ENCODE data around the gene CCDC178. TPM values are rescaled to one million over a fixed set of nuclear protein-coding genes. Genes with fewer than 3 reads are reported as not detected.

CCDC178 gene
- total RNA-seq, 1 experiment from 2014 or later, result not detected

DNA sequence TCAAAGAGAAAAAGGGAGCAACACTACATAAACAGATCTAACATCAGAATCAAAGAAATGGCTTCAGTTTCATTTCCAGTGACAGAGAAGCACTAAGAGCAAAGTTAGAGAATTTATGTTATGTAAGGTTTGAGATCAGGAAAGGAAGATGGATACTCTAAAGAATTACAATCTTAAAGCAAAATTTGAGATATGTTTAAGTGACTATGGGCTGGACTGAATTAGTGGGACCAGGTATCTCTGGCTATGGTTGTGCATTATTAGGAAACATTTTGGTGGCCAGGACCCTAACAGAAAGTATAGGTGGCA, 208.2 kb downstream of the CCDC178 start:
- POLR2A ChIA-PET, result no interaction called here

More for the DNA sequence above, 208.2 kb downstream of the CCDC178 start:
- TF ChIP-seq POLR2A (IDR thresholded peaks at IDR 0.05; ENCODE audit: borderline replicate concordance, extremely low read depth, insufficient read depth, insufficient read length), result no peak
- TF ChIP-seq SP1 (IDR thresholded peaks at IDR 0.05; ENCODE audit: low read depth), result no peak
- no peak for TF ChIP-seq ELF1 (IDR thresholded peaks at IDR 0.05; ENCODE audit: borderline replicate concordance, low read depth)
- no peak for TF ChIP-seq YY1 (IDR thresholded peaks at IDR 0.05; ENCODE audit: extremely low read depth, insufficient replicate concordance, low read depth, low read length)
- TF ChIP-seq POLR2AphosphoS5 (IDR thresholded peaks at IDR 0.05; ENCODE audit: low read depth, low read length), result no peak
- no peak for TF ChIP-seq ATF3 (IDR thresholded peaks at IDR 0.05)
- no peak for TF ChIP-seq EZH2phosphoT487 (IDR thresholded peaks at IDR 0.05; ENCODE audit: borderline replicate concordance)
- TF ChIP-seq EZH2 (IDR thresholded peaks at IDR 0.05), result no peak
- TF ChIP-seq, protein P1, sequence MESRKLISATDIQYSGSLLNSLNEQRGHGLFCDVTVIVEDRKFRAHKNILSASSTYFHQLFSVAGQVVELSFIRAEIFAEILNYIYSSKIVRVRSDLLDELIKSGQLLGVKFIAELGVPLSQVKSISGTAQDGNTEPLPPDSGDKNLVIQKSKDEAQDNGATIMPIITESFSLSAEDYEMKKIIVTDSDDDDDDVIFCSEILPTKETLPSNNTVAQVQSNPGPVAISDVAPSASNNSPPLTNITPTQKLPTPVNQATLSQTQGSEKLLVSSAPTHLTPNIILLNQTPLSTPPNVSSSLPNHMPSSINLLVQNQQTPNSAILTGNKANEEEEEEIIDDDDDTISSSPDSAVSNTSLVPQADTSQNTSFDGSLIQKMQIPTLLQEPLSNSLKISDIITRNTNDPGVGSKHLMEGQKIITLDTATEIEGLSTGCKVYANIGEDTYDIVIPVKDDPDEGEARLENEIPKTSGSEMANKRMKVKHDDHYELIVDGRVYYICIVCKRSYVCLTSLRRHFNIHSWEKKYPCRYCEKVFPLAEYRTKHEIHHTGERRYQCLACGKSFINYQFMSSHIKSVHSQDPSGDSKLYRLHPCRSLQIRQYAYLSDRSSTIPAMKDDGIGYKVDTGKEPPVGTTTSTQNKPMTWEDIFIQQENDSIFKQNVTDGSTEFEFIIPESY (IDR thresholded peaks at IDR 0.05; ENCODE audit: extremely low read depth, insufficient replicate concordance, low read length), result no peak
- TF ChIP-seq TCF7L2 (IDR thresholded peaks at IDR 0.05; ENCODE audit: borderline replicate concordance, extremely low read depth, insufficient read depth, insufficient read length), result no peak
- no peak for TF ChIP-seq FOSL1 (IDR thresholded peaks at IDR 0.05; ENCODE audit: low read depth)
- TF ChIP-seq JUND (IDR thresholded peaks at IDR 0.05), result no peak
- no peak for TF ChIP-seq ZNF274 (IDR thresholded peaks at IDR 0.05; ENCODE audit: low read depth, low read length)
- no peak for TF ChIP-seq EGR1 (IDR thresholded peaks at IDR 0.05; ENCODE audit: low read depth)
- TF ChIP-seq SIN3A (IDR thresholded peaks at IDR 0.05; ENCODE audit: low read depth), result no peak
- no peak for TF ChIP-seq ZFX (IDR thresholded peaks at IDR 0.05)
- H3K9ac ChIP-seq (ENCODE audit: low read length), result no peak overlapping the region
- H3K9me3 ChIP-seq (ENCODE audit: control insufficient read depth in 1 of 2, insufficient read depth in 1 of 2, low read depth in 1 of 2, low read length in 2 of 2), result peaks cover 0 to 11% of the 10 kb centered on the region in 2 experiments; a peak in 1 of 4 replicates
- H3K4me2 ChIP-seq (ENCODE audit: low read length), result no peak overlapping the region
- no peaks in the 10 kb centered on the region for H3K79me2 ChIP-seq (ENCODE audit: insufficient read depth, low read length)
- ChIA-PET RAD21 (ENCODE audit: low non-redundant PET in 1 of 2, low total read pairs in 2 of 2, uncharacterized antibody in 2 of 2, unreplicated experiment in 2 of 2) (no interaction called here), CTCF (interaction anchor here (0.6 to 1.2 kb wide), 4 partner anchors 20 to 1263 kb away, joined by 3 to 8 read pairs (median 3); no protein-coding TSS in a partner anchor)
- no peaks in the 10 kb centered on the region for H4K20me1 ChIP-seq (ENCODE audit: insufficient read depth)
- intact Hi-C loops (cut with micrococcal nuclease), result loop anchor here (5.0 to 10.0 kb wide), 2 partner anchors 533 to 1555 kb away; no protein-coding TSS in a partner anchor
- DNase-seq (ENCODE audit: low read depth, low spot score) (no peak), ATAC-seq (no peak)
- no peaks in the 10 kb centered on the region for H3K4me1 ChIP-seq (ENCODE audit: control insufficient read depth in 1 of 2, insufficient read depth in 2 of 2, low read length in 2 of 2)
- H2AFZ ChIP-seq (ENCODE audit: low read depth, low read length, poor library complexity, severe bottlenecking), result no peak overlapping the region
- no peaks in the 10 kb centered on the region for H3K36me3 ChIP-seq (ENCODE audit: control insufficient read depth in 1 of 2, insufficient read depth in 2 of 2, low read length in 2 of 2)
- no peaks in the 10 kb centered on the region for H3K9me2 ChIP-seq (ENCODE audit: insufficient read depth)
- H3K27ac ChIP-seq (ENCODE audit: low read depth, low read length), result no peak overlapping the region
- BruUV-seq (replicated peaks), result no TSS peak
- H3K4me3 ChIP-seq (replicated peaks in 1 of 2; ENCODE audit: low read depth in 1 of 2, low read length in 2 of 2), result no peak overlapping the region
- no peaks in the 10 kb centered on the region for H3K27me3 ChIP-seq (ENCODE audit: insufficient read depth, low read length)

Measured in HCT116 (cell line).